ENCODE data around the gene EFCAB7.

The EFCAB7 gene, protein sequence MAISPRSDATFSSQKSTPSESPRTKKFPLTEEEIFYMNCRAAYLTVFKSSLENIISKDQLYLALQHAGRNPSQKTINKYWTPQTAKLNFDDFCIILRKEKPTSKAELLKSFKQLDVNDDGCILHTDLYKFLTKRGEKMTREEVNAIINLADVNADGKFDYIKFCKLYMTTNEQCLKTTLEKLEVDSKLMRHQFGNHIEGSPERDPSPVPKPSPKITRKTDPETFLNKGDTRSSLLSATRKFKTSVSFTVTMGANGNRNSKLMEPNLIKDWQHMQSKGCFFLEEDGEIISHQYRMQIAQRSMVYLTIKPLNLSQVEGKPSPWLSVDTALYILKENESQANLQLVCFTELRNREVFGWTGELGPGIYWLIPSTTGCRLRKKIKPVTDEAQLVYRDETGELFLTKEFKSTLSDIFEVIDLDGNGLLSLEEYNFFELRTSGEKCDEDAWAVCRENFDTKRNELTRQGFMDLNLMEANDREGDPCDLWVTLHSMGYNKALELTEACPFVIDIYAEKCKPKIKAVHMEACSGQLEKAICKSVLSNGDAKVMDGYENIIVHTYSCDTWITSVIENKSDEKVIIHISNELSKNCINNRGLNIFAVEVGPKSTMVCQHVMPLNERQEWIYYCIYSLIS

DNA sequence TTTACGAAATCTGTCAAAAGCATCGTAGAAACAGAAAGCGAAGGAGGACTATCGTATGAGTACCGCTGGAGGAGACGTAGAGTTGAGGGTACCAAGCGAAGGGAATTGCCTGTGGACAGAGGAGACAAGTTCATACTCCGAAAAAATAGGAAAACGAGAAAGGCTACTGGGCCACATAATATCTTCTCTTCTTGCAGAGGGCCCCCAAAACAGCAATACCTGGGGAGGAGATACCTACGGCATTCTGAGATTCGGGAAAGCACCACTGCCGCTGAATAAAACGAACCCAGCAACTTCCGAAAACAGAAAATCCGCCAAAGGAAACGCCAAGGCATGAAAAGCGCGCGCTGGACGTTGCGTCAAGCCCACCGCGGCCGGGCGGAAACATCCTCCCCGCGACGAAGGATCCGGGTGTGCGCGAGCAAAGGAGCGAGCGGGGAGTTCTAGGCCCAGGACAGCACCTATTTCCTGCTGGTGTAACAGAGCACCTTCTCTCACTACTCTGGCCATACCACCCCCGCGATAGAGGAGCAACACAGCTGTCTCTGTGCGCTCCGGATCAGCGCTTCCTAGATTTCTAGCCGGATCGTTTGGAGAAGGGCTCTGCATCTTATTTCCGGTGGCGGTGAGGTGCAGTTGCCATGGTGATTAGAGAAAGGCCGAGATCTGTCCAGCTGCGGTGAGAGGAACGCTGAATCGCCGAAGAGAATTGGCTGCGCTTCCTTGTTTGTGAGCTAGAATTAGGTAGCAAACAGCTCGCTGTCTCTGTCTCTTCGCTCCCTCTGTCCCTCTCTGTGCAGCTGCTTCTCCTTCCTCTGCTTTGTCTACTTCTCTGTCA is at the start of gene EFCAB7, which contains the start of gene ITGB3BP:
Gene EFCAB7 (plus strand): TSS at position 635 of the 838 bp plus-strand sequence. CDS start 2,048 bp downstream, outside the sequence.
Gene ITGB3BP (minus strand): TSS at position 335 of the 838 bp plus-strand sequence. CDS start 92 bp downstream, at position 243.
- peak; percentile 73 for DNase-seq

DNA sequence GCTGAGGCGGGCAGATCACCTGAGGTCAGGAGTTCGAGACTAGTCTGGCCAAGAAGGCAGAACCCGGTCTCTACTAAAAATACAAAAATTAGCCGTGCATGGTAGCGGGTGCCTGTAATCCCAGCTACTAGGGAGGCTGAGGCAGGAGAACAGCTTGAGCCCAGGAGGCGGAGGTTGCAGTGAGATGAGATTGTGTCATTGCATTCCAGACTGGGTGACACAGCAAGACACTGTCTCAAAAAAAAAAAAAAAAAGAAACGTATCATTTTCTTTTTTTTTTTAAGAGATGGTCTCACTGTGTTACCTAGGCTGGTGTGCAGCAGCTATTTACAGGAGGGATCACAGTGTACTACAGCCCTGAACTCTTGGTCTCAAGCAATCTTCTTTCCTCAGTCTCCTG is 47.6 kb upstream of the EFCAB7 start:
- DNase-seq = no peak

DNA sequence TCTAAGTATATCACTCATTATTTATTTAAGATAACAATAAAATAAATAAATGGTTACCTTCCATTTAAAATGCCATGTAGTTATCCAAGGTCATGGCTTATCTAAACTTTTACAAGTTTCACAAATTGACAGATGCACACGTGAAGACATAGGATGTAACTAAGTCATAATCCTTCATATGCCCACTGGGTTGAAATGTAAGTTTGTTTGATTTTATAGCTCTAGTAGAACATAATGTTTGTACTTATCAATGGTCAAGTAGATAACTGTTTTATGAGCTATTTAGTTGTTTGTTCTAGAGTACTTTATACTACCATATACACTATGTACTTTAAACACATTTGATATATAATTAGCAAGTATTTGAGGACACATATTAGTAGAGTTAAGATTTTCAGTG is 43.3 kb upstream of the EFCAB7 start:
- no peak for DNase-seq

DNA sequence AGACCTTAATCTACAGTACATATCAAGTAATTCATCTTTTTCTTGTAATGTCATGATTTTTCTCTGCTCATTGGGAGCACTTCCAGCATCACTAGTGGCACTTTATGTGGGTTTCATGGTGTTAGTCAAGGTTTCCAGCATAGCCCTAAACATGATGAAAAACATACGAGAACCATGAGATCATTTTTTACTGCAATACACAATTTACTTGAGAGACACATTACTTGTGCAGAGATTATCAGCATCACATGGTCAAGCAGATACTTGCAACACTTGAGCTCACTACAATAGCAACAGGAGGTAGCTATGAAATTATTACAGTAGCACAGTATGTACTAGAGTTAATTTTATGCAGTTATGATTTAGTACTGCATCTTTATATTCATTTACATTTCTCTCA is 36.7 kb upstream of the EFCAB7 start:
- no peak for DNase-seq

DNA sequence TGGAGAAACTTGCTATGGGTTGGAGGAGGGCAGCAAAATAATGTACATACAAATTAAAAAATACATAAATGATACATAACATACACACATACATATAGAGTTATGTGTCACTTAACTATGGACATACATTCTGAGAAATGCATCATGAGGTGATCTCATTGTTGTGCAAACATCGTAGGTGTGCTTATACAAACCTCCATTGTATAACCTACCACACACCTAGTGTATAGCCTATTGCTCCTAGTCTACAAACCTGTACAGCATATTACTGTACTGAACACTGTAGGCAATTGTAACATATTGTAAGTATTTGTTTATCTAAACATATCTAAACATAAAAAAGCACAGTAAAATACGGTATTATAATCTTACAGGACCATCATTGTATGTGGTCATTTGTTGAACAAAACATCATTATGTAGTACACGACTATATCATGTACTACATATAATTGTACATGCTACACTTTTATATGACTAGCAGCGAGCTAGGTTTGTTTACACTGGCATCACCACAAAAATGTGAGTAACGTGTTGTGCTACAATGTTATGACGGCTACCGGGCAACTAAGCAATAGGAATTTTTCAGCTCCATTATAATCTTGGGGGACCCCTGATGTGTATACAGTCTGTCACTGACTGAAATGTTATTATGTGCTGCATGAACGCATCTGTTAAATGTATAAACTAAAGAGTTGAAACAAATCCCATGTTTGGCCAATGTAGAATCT is 35.8 kb upstream of the EFCAB7 start:
- no peak for DNase-seq

DNA sequence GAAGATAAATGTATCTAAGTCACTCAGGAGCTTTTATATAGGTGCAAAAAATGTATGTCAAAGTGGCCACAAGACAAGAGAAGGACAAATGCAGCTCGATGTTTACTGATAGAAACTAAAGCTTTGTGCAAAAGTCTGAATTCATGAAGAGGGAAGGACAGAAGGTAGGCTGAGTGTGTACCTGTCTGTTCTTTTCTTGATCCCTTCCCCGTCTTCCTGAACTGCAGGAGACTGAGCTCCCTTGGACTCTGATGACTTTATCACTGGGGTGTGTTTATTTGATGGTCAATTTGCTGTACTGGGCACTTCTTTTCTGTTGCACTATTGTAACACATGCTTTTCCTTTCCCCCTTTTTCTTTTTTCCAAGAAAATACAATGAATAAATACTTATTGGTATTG is 25.7 kb upstream of the EFCAB7 start:
- DNase-seq = no peak

DNA sequence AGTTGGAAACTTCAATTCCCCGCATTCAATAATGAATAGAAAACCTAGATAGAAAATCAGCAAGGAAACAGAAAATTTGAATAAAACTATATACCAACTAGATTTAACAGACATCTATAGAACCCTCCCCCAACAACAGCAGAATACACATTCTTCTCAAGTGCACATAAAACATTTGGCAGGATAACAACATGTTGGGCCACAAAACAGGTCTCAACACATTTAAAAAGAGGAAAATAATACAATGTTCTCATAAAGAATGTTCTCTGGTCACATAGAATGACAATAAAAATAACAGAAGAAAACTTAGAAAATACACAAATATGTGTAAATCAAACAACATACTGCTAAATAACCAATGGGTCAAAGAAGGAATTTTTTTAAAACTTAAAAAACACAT is 25.2 kb upstream of the EFCAB7 start:
- no peak for DNase-seq

DNA sequence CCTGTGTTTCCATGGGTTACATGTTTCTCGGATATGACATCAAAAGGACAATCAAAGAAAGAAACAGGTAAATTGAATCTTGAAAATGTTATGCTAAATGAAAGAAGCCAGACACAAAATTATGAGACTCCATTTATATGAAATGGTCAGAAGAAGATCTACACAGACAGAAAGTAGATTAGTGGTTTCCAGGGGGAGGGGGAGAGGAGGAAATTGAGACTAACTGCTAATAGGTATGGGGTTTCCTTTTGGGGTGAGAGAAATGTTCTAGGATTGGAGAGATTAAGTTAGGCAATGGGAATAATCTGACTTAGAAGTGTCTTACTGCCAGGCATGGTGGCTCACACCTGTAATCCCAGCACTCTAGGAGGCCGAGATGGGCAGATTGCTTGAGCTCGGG is 22.1 kb upstream of the EFCAB7 start:
- DNase-seq = no peak

DNA sequence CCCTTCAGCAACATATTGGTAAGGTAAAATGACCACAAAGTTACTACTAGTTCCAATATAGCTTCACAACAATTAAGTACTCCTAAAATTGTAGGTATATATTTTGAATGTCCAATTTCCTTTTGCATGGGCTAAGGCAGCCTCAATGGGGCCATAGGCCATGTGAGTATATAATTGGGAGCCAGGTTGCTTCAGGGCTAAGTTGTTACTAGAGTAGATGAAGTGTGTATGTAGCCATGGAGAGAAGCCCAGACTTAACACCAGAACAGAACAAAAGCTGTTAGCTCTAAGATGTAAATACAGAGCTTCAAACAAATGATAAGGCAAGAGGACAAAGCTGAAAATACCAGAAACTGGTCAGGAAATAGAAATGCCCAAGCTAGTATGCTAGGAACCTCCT is 16.5 kb upstream of the EFCAB7 start:
- DNase-seq = no peak

DNA sequence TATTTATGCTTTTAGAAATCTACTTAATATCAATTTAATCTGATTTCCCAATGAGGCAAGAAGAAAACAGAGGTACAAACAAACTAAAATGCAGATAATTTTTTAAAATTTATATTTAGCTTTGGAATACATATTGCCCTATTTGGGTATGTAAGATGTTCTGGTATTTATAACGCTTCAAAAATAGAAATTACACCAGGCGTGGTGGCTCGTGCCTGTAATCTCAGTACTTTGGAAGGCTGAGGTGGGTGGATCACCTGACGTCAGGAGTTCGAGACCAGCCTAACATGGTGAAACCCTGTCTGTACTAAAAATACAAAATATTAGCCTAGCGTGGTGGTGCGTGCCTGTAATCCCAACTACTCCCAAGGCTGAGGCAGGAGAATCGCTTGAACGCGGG is 13.6 kb upstream of the EFCAB7 start:
- no peak for DNase-seq

DNA sequence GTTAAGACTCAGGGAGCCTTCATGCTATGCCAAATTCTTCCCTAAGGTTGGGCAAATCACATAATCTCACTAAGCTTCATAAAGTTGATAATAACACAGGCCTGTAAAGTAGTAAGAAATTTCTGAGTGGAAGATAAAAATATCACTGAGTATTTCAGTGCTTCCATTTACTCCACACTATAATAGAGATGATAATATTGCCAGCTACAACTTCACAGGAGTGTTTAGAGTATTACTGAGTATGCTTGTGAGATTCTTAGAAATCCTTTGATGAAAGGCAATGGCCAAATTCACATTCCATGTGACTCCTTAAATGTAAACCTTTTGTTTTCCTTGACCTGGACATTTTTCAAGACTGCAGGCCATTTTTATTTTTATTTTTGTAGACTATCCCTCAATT is 10.7 kb upstream of the EFCAB7 start:
- DNase-seq = no peak

DNA sequence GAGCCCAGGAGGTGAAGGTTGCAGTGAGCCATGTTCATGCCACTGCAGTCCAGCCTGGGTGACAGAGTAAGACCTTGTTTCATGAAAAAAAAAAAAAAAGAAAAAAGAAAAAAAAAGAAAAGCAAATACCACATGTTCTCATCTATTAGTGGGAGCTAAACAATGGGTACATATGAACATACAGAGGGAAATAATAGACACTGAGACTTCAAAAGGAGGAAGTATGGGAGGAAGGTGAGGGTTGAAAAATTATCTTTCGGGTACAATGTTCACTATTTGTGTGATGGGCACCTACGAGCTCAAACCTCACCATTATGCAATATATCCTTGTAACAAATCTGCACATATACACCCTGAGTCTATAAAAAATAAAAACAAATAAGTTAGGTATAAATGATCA is 6.7 kb upstream of the EFCAB7 start:
- DNase-seq = no peak

DNA sequence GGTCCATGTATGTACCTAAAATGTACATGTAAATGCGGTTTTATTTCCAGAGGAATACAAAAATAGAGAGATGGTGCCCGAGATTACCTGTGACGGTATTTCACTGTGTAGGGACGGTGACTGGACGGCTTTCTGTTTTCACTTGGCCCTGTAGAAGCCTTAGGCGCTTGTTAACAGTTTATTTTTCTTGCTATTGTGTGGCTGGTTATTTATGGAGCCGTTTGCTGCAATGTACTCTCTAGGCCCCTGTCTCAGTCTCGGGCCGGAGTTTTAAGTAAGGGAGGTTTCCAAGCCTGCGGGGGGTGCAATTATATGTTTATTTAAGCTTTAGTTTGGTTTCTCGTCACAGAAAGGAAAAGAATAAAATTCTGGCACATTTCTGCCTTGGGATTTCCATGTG is 413 bp downstream of the EFCAB7 start:
- DNase-seq = no peak

DNA sequence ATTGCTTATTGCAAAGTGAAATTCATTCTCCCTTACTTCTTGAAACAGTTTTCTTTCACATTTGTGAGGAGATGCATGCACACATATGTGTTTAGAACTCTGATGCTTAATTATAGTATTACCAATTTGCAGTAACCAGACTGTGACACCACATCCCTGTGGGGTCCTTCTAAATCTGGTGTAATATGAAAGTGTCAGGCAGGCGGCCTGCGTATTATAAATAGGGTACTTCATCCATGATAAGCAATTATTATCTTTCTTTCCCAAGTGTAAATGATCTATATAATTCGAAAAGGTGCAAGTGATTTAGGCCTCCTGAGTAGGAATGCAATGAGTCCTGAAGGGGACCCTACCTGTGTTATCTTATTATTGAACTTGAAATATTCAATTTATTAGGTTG is 876 bp downstream of the EFCAB7 start:
- DNase-seq = no peak

DNA sequence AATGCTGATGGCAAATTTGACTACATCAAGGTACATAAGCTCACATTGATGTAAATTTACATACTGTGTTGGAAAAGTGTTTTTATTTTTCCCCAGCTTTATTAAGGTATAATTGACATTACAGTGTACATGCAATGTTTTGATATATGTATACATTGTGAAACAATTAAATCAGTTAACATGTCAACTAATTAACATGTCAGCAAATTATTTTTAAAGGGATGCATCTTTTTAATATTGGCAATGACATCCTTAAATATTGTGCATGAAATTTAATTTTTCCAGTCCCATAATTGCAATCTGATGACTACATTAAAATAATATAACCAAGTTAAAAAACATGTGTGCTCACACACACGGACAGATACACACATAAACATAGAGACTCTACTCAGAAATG is 9.4 kb downstream of the EFCAB7 start:
- no peak for DNase-seq

DNA sequence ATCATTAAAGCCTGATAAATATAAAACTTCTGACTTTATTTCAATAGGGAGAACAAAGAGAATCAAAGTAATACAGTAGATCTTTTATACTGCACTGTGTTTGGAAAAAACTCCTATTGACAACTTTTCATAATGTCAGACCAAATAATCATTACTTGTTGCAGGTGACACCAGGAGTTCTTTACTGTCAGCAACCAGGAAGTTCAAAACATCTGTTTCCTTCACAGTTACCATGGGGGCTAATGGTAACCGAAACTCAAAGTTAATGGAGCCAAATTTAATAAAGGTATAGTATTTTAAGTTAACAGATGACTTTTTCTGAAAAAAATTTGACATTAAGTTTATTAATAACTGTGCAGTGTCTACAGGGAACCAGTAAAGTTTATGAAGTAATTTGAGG is 10.6 kb downstream of the EFCAB7 start:
- no peak for DNase-seq

DNA sequence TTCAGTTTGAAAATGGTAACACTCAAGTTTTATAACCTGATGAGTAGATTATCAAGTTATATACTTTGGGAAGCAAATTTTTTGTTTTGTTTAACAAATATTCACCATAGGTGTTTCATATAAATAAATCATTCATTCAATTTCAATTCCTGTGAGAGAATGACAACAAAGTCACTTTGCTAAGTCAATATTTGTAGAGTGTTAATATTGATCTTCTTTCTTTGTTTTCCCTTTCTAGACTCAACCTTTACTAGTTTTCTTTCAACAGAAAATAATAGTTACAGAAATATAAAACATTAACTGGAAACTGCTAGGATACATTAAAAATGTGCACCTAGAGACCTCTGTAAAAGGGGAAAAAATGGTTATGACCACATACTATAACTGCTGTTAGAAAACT is 11.1 kb downstream of the EFCAB7 start:
- DNase-seq = no peak

DNA sequence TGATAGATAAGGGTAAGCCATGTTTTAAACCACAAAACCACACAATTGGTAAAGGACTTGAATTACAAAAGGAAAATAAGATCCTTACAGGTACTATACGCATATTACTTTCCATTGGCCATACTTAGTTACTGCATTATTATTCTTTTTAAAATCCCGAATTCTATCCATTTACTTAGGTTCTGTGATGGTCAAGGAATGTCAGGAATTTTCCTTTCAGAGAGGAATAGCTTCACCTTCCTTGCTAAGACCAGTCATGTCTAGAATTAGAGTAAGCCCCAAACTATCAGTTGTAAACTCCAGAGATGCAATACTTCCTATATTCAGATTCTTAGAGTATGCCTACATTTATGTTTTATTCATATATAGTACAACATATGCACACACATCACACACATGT is 13.7 kb downstream of the EFCAB7 start:
- DNase-seq = no peak

DNA sequence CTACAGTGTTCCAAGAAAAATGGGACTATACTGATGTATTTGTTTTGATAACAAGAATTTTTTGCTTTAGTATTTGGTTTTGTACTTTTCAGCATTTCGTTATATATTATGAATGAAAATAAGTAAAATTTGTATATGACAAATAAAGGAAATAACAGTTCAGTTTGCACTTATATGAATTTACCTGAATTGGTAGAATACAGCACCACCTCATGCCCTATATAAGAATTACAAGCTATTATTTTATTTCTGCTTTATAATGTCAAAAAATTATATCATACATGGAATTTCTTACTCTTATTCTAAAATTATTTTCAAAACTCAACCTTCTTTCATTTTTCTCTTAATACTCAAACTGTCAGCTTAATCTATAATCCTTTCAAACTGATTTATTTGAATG is 14.6 kb downstream of the EFCAB7 start:
- DNase-seq = no peak

DNA sequence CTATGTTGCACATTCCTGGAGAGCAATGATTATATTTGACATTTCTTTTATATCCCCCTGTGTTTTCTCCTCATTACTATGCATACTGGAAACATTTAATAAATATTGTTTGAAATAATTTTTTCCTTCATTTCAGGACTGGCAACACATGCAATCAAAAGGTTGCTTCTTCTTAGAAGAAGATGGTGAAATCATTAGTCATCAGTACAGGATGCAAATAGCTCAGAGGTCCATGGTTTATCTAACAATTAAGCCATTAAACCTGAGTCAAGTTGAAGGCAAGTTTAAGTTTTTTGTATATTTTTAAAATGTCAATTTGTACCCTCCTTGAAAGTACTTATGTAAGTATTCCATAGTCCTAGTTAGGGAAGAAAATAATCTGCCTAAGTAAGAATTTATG is 22.5 kb downstream of the EFCAB7 start:
- DNase-seq = no peak

DNA sequence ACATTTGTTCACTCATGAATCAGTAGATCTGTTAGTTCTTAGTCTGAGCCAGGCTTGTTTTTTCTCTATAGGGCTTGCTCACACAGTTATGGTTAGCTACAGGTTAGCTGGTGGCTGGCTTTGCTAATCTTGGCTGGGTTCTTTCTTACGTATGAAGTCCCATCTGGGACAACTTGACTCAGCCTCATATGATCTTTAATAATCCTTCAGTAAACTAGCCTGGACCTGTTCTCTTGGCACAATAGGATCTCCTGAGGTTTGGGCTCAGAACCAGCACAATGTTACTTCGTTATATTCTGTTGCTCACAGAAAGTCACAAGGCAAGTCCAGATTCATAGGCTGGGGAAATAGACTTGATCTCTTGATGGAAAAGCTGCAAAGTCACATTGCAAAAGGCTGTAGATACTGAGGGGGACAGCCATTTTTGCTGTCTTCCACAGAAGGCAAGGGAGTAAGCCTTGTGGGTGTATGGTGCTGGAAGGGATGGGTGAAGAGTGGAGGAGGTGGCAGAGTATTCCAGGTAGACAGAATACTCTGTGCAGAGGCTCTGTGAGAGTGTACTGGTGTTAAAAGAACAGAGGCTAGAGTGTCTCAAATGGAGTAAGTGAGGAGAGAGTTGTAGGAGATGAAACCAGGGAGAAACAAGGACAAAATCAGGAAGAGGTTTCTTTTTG is 24.4 kb downstream of the EFCAB7 start:
- DNase-seq = no peak

DNA sequence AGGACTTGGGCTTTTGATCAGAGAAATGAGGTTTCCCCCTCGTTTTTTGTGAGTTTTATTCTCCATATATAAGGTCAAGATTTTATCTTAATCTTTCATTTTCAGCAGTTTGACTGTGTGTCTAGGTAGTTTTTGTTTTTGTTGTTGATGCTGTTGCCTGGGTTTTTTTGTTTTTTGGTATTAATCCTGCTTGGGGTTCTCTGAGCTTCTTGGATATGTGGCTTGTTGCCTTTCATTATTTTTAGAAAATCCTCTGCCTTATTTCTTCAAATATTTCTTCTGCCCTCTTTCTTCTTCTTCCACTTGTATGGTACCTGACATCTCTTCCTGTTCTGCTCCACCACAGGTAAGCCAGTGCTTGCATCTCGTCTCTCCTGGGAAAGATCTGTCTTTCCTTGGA is 25.0 kb downstream of the EFCAB7 start:
- no peak for DNase-seq
